GM06990 (cell line): ENCODE data around the gene MSH5.

Experiments used
- DNase-seq: peaks from one replicate; pipeline ENCODE4 v3.0.0-alpha.2; 2011; ENCODE audit not compliant: insufficient read length; ENCODE audit errors: extremely low read depth
- H3K27me3 ChIP-seq: replicated peaks from 2 replicates; pipeline ENCODE4 v1.6.0; 2011; ENCODE audit warnings: low read length; ENCODE audit not compliant: control insufficient read depth, insufficient read depth
- H3K36me3 ChIP-seq: 2 replicates; pipeline ENCODE4 v1.5.1; 2011; ENCODE audit warnings: low read length; ENCODE audit not compliant: control insufficient read depth, insufficient read depth
- H3K4me3 ChIP-seq: replicated peaks from 2 replicates; pipeline ENCODE4 v1.5.1; 2011; ENCODE audit warnings: low read depth, mild to moderate bottlenecking, control low read depth, low read length
- CTCF ChIP-seq: IDR thresholded peaks from 2 replicates; pipeline ENCODE4 v1.5.1; 2011; ENCODE audit warnings: low read length, control low read depth, mild to moderate bottlenecking, inconsistent platforms; ENCODE audit not compliant: insufficient read depth, poor library complexity, severe bottlenecking

MSH5 gene

GRCh38 chr6:31750411-31751022 is 10.7 kb downstream of the MSH5 start:
- DNase-seq = no peak
- peaks cover 5% of the 10 kb centered on the region for H3K36me3 ChIP-seq
- no peak for TF ChIP-seq CTCF
- H3K4me3 ChIP-seq = no peak overlapping the region
- no peaks in the 10 kb centered on the region for H3K27me3 ChIP-seq

- DNase-seq = no peak
- peaks cover 2% of the 10 kb centered on the region for H3K36me3 ChIP-seq
- H3K27me3 ChIP-seq = no peaks in the 10 kb centered on the region
- H3K4me3 ChIP-seq = no peak overlapping the region
- no peak for TF ChIP-seq CTCF
These were observed 13.0 kb downstream of the MSH5 start for GRCh38 chr6:31752739-31753319.

- Histone ChIP-seq H3K36me3 (peaks cover 20% of the 10 kb centered on the region), H3K27me3 (no peaks in the 10 kb centered on the region), H3K4me3 (no peak overlapping the region)
- TF ChIP-seq CTCF = no peak
- DNase-seq = no peak
These were observed 18.5 kb downstream of the MSH5 start for GRCh38 chr6:31758281-31758680.

DNA sequence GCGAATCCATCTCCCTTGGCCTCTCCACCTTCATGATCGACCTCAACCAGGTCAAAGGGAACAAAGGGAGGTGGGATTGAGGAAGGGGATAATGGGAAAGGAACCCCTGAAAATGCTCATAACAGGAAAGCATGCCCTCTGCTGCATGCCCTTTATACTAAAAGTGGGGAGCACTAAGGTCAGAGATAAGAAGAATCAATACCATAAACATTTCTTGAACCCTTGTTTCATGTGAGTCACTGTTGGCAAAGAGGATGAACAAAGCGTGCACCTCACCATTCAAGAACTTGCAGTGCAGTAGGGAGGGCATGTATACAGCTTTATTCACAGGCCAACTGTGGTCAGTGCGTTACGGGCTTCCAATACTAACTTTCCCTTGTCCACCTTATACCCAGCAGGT is 21.0 kb downstream of the MSH5 start:
- TF ChIP-seq CTCF = no peak
- Histone ChIP-seq H3K27me3 (no peaks in the 10 kb centered on the region), H3K36me3 (peaks cover 23% of the 10 kb centered on the region), H3K4me3 (no peak overlapping the region)
- DNase-seq = no peak

- no peak overlapping the region for H3K4me3 ChIP-seq
- no peak for TF ChIP-seq CTCF
- H3K27me3 ChIP-seq = no peaks in the 10 kb centered on the region
- peaks cover 23% of the 10 kb centered on the region for H3K36me3 ChIP-seq
- no peak for DNase-seq
These were observed 21.5 kb downstream of the MSH5 start for GRCh38 chr6:31761343-31761742.

DNA sequence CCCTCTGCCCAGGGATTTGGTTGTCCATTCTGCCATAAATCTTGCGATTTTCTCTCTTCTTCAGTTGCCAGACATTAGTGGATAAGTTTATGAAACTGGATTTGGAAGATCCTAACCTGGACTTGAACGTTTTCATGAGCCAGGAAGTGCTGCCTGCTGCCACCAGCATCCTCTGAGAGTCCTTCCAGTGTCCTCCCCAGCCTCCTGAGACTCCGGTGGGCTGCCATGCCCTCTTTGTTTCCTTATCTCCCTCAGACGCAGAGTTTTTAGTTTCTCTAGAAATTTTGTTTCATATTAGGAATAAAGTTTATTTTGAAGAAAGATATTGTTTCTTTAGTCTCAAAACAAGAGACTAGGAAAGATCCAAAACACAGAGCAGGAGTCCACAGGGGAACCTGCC is 22.6 kb downstream of the MSH5 start, which contains the start of gene SAPCD1:
TSS of gene SAPCD1 (plus strand) at position 301 of the 400 bp plus-strand sequence. CDS start 399 bp downstream, outside the sequence.
- peaks cover 23% of the 10 kb centered on the region for H3K36me3 ChIP-seq
- no peak for DNase-seq
- no peak within 1 kb of the TSS for H3K4me3 ChIP-seq
- H3K27me3 ChIP-seq = no peaks in the 10 kb centered on the region
- no peak for TF ChIP-seq CTCF
